Measurements from ENCODE around the gene SPNS1.

The SPNS1 gene

GRCh38 chr16:29007730-29008593, 33.4 kb downstream of the SPNS1 start:
- Histone ChIP-seq H3K27ac (ENCODE audit: low read depth, low read length, poor library complexity, severe bottlenecking) (no peak overlapping the region), H3F3A (ENCODE audit: insufficient read depth, low read length) (no peaks in the 10 kb centered on the region), H3K9ac (ENCODE audit: low read length) (no peak overlapping the region), H3K27me3 (ENCODE audit: insufficient read depth, low read length) (no peaks in the 10 kb centered on the region), H2AFZ (ENCODE audit: low read length) (no peak overlapping the region), H3K79me2 (ENCODE audit: insufficient read depth, low read length) (no peaks in the 10 kb centered on the region), H3K9me3 (ENCODE audit: low read length) (no peaks in the 10 kb centered on the region), H3K9me2 (ENCODE audit: low read depth, low read length) (no peaks in the 10 kb centered on the region), H4K20me1 (ENCODE audit: insufficient read depth, low read length) (no peaks in the 10 kb centered on the region), H3K4me2 (ENCODE audit: low read length) (no peak overlapping the region), H3K36me3 (ENCODE audit: insufficient read depth, low read length) (no peaks in the 10 kb centered on the region), H3K4me1 (ENCODE audit: insufficient read depth, low read length, severe bottlenecking) (no peaks in the 10 kb centered on the region), H3K4me3 (ENCODE audit: low read depth, low read length, poor library complexity, severe bottlenecking) (no peak overlapping the region)
- TF ChIP-seq EZH2 (IDR thresholded peaks at IDR 0.05; ENCODE audit: borderline replicate concordance, low read length), result no peak
- TF ChIP-seq CTCF (IDR thresholded peaks at IDR 0.05; ENCODE audit: low read length), result no peak

GRCh38 chr16:29009050-29009837, 34.7 kb downstream of the SPNS1 start:
- H3K4me2 ChIP-seq (ENCODE audit: low read length), result no peak overlapping the region
- H3K4me3 ChIP-seq (ENCODE audit: low read depth, low read length, poor library complexity, severe bottlenecking), result no peak overlapping the region
- no peak overlapping the region for H2AFZ ChIP-seq (ENCODE audit: low read length)
- no peaks in the 10 kb centered on the region for H3K4me1 ChIP-seq (ENCODE audit: insufficient read depth, low read length, severe bottlenecking)
- no peaks in the 10 kb centered on the region for H3K9me3 ChIP-seq (ENCODE audit: low read length)
- TF ChIP-seq EZH2 (IDR thresholded peaks at IDR 0.05; ENCODE audit: borderline replicate concordance, low read length) (no peak), CTCF (IDR thresholded peaks at IDR 0.05; ENCODE audit: low read length) (no peak)
- no peaks in the 10 kb centered on the region for H4K20me1 ChIP-seq (ENCODE audit: insufficient read depth, low read length)
- no peaks in the 10 kb centered on the region for H3K79me2 ChIP-seq (ENCODE audit: insufficient read depth, low read length)
- H3K9me2 ChIP-seq (ENCODE audit: low read depth, low read length), result no peaks in the 10 kb centered on the region
- no peak overlapping the region for H3K9ac ChIP-seq (ENCODE audit: low read length)
- no peaks in the 10 kb centered on the region for H3K36me3 ChIP-seq (ENCODE audit: insufficient read depth, low read length)
- H3F3A ChIP-seq (ENCODE audit: insufficient read depth, low read length), result no peaks in the 10 kb centered on the region
- no peak overlapping the region for H3K27ac ChIP-seq (ENCODE audit: low read depth, low read length, poor library complexity, severe bottlenecking)
- no peaks in the 10 kb centered on the region for H3K27me3 ChIP-seq (ENCODE audit: insufficient read depth, low read length)

- Histone ChIP-seq H4K20me1 (ENCODE audit: insufficient read depth, low read length) (no peaks in the 10 kb centered on the region), H3K27ac (ENCODE audit: low read depth, low read length, poor library complexity, severe bottlenecking) (no peak overlapping the region)
- TF ChIP-seq CTCF (IDR thresholded peaks at IDR 0.05; ENCODE audit: low read length), result no peak
- TF ChIP-seq EZH2 (IDR thresholded peaks at IDR 0.05; ENCODE audit: borderline replicate concordance, low read length), result no peak
These were observed 35.2 kb downstream of the SPNS1 start for GRCh38 chr16:29009838-29010166.

More at GRCh38 chr16:29009838-29010166, 35.2 kb downstream of the SPNS1 start:
- H3K4me1 ChIP-seq (ENCODE audit: insufficient read depth, low read length, severe bottlenecking), result no peaks in the 10 kb centered on the region
- no peaks in the 10 kb centered on the region for H3K79me2 ChIP-seq (ENCODE audit: insufficient read depth, low read length)
- no peak overlapping the region for H3K4me3 ChIP-seq (ENCODE audit: low read depth, low read length, poor library complexity, severe bottlenecking)
- no peaks in the 10 kb centered on the region for H3K9me2 ChIP-seq (ENCODE audit: low read depth, low read length)
- no peaks in the 10 kb centered on the region for H3K27me3 ChIP-seq (ENCODE audit: insufficient read depth, low read length)
- H3K36me3 ChIP-seq (ENCODE audit: insufficient read depth, low read length), result no peaks in the 10 kb centered on the region
- no peak overlapping the region for H3K9ac ChIP-seq (ENCODE audit: low read length)
- H3K9me3 ChIP-seq (ENCODE audit: low read length), result no peaks in the 10 kb centered on the region
- H3F3A ChIP-seq (ENCODE audit: insufficient read depth, low read length), result no peaks in the 10 kb centered on the region
- no peak overlapping the region for H2AFZ ChIP-seq (ENCODE audit: low read length)
- no peak overlapping the region for H3K4me2 ChIP-seq (ENCODE audit: low read length)
